ENCODE data around the gene RNF115. TPM values are rescaled to one million over a fixed set of nuclear protein-coding genes. Genes with fewer than 3 reads are reported as not detected.

The RNF115 gene
- total and polyA plus RNA-seq, 4 donors, result 3.2 to 10.0 (median 7.6) TPM

DNA sequence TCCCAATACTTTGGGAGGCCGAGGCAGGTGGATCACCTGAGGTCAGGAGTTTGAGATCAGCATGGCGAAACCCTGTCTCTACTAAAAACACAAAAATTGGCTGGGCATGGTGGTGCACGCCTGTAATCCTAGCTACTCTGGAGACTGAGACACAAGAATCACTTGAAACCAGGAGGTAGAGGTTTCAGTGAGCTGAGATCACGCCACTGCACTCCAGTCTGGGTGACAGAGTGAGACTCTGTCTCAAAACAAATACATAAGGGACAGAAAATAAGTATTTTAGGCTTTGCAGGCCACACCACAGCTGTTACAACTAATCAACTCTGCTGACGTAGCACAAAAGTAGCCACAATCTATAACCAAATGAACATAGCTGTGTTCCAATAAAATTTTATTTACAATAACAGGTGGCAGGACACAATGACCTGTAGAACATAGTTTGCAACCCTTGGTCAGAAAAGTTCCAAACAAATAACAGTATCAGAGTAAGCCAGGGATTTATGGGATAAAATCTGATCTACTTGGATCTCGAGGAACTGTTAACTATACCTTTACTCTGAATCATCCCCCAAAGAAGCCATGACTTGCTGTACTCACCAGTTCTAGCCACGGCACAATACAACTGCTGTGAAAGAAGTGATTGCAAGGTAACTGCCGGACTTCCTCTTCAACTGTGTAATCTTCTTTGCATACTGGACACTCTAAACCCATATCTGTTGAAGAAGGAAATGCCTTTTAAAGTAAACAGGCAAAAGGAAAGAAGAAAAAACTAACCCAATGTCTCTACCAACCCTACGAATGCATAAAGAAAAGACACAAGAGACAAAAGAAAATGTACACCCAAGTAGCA is 76.3 kb downstream of the RNF115 start (continued):
- TF ChIP-seq ATF3 (IDR thresholded peaks at IDR 0.05), result no peak
- no peak for TF ChIP-seq ZBTB33 (IDR thresholded peaks at IDR 0.05)

DNA sequence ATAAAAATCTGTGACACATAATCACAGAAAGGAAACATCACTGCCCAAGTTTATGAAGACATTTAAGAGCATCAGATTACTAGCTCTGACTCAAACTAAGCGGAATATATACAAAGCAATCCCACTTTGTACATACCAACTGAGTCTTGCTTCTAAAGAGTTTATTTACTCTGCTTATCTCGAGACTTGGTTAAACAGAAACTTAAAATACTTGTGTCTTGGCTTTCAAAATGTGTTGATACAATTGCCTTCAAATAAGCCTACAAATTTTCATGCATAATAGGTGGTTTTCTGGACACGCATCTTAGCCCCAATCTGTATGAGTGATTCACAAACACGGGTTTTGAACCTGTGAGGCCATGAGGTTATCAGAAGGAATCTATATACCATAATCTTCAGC is 83.6 kb downstream of the RNF115 start:
- Histone ChIP-seq H3K9me3 (ENCODE audit: control insufficient read depth in 4 of 4, low read length in 3 of 4) (no peaks in the 10 kb centered on the region), H3K36me3 (ENCODE audit: control insufficient read depth in 4 of 4, insufficient read depth in 3 of 4, low read depth in 1 of 4, low read length in 3 of 4) (peaks cover 5 to 25% (median 13%) of the 10 kb centered on the region in 4 donors), H3K4me1 (ENCODE audit: control insufficient read depth in 4 of 4, insufficient read depth in 4 of 4, low read length in 3 of 4) (no peaks in the 10 kb centered on the region), H3K9ac (ENCODE audit: low read depth in 1 of 2, low read length in 2 of 2) (no peak overlapping the region), H3K27me3 (ENCODE audit: control insufficient read depth in 4 of 4, insufficient read depth in 4 of 4, low read length in 3 of 4) (no peaks in the 10 kb centered on the region), H3K4me3 (ENCODE audit: low read depth in 1 of 3, low read length in 3 of 3) (no peak overlapping the region), H3K27ac (ENCODE audit: low read depth in 1 of 2, low read length in 2 of 2) (no peak overlapping the region)
- WGBS, result 76% methylated on average over 4 of the region's 4 CpGs
- no peak for TF ChIP-seq RAD21 (IDR thresholded peaks at IDR 0.05)
- TF ChIP-seq TAF1 (conservative IDR thresholded peaks at IDR 0.05), result no peak
- TF ChIP-seq SP1 (IDR thresholded peaks at IDR 0.05), result no peak
- TF ChIP-seq RXRA (IDR thresholded peaks at IDR 0.05), result no peak
- TF ChIP-seq, protein P1, sequence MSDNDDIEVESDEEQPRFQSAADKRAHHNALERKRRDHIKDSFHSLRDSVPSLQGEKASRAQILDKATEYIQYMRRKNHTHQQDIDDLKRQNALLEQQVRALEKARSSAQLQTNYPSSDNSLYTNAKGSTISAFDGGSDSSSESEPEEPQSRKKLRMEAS (IDR thresholded peaks at IDR 0.05), result no peak
- no peak for TF ChIP-seq CTCF (IDR thresholded peaks at IDR 0.05; ENCODE audit: low read depth, low read length, missing input control)
- TF ChIP-seq EGR1 (IDR thresholded peaks at IDR 0.05; ENCODE audit: low read depth in 2 of 2), result no peak
- TF ChIP-seq GABPA (IDR thresholded peaks at IDR 0.05 in 1 of 2, conservative IDR thresholded peaks at IDR 0.05 in 1 of 2), result no peak
- TF ChIP-seq FOXA2 (IDR thresholded peaks at IDR 0.05), result no peak
- TF ChIP-seq HNF4G (IDR thresholded peaks at IDR 0.05), result no peak
- no peak for TF ChIP-seq YY1 (IDR thresholded peaks at IDR 0.05)
- no peak for TF ChIP-seq JUND (IDR thresholded peaks at IDR 0.05)
- TF ChIP-seq HNF4A (conservative IDR thresholded peaks at IDR 0.05), result no peak
- no peak for TF ChIP-seq FOXA1 (IDR thresholded peaks at IDR 0.05)
- TF ChIP-seq, protein P2, sequence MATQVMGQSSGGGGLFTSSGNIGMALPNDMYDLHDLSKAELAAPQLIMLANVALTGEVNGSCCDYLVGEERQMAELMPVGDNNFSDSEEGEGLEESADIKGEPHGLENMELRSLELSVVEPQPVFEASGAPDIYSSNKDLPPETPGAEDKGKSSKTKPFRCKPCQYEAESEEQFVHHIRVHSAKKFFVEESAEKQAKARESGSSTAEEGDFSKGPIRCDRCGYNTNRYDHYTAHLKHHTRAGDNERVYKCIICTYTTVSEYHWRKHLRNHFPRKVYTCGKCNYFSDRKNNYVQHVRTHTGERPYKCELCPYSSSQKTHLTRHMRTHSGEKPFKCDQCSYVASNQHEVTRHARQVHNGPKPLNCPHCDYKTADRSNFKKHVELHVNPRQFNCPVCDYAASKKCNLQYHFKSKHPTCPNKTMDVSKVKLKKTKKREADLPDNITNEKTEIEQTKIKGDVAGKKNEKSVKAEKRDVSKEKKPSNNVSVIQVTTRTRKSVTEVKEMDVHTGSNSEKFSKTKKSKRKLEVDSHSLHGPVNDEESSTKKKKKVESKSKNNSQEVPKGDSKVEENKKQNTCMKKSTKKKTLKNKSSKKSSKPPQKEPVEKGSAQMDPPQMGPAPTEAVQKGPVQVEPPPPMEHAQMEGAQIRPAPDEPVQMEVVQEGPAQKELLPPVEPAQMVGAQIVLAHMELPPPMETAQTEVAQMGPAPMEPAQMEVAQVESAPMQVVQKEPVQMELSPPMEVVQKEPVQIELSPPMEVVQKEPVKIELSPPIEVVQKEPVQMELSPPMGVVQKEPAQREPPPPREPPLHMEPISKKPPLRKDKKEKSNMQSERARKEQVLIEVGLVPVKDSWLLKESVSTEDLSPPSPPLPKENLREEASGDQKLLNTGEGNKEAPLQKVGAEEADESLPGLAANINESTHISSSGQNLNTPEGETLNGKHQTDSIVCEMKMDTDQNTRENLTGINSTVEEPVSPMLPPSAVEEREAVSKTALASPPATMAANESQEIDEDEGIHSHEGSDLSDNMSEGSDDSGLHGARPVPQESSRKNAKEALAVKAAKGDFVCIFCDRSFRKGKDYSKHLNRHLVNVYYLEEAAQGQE (IDR thresholded peaks at IDR 0.05), result no peak
- TF ChIP-seq ZBTB33 (IDR thresholded peaks at IDR 0.05), result no peak
- no peak for TF ChIP-seq ATF3 (IDR thresholded peaks at IDR 0.05)
- TF ChIP-seq NR2F2 (IDR thresholded peaks at IDR 0.05), result no peak
- DNase-seq (ENCODE audit: low spot score), result no peak
